Neural progenitor cell (in vitro differentiated cells): Measurements from ENCODE around the gene RELL2. TPM values are rescaled to one million over a fixed set of nuclear protein-coding genes. Genes with fewer than 3 reads are reported as not detected.
A peak's percentile ranks its signal among the peaks of the same experiment; 100 is the strongest.

Experiments used
- DNase-seq: peaks from one replicate; pipeline ENCODE4 v3.0.0-alpha.2; 2016; ENCODE audit warnings: low spot score
- H2AFZ ChIP-seq: fragments of 200-600 bp; sonication (generic); replicated peaks from 2 replicates; pipeline ENCODE4 v1.6.1; 2016; ENCODE audit warnings: antibody characterized with exemption
- H3F3A ChIP-seq: fragments of 200-600 bp; sonication (generic); 2 replicates; pipeline ENCODE4 v1.6.1; 2016; ENCODE audit warnings: antibody characterized with exemption, low read depth
- H3K27ac ChIP-seq: fragments of 200-600 bp; sonication (generic); 2 replicates; pipeline ENCODE4 v1.5.1; 2016; ENCODE audit warnings: mild to moderate bottlenecking
- H3K27me3 ChIP-seq: fragments of 200-600 bp; sonication (generic); 2 replicates; pipeline ENCODE4 v1.6.1; 2016; ENCODE audit warnings: mild to moderate bottlenecking, moderate library complexity
- H3K36me3 ChIP-seq: fragments of 200-600 bp; sonication (generic); 2 replicates; pipeline ENCODE4 v1.5.1; 2016
- H3K4me1 ChIP-seq: fragments of 200-600 bp; sonication (generic); 2 replicates; pipeline ENCODE4 v1.6.1; 2016; ENCODE audit warnings: mixed run types
- H3K4me2 ChIP-seq: fragments of 200-600 bp; sonication (generic); 2 replicates; pipeline ENCODE4 v1.6.1; 2016
- H3K4me3 ChIP-seq: fragments of 200-600 bp; sonication (generic); 2 replicates; pipeline ENCODE4 v1.5.1; 2016
- H3K79me2 ChIP-seq: fragments of 200-600 bp; sonication (generic); 2 replicates; pipeline ENCODE4 v1.6.1; 2016; ENCODE audit warnings: low read depth
- H3K9ac ChIP-seq: fragments of 200-600 bp; sonication (generic); 2 replicates; pipeline ENCODE4 v1.6.1; 2016
- H3K9me3 ChIP-seq: fragments of 200-600 bp; sonication (generic); 2 replicates; pipeline ENCODE4 v1.5.1; 2016; ENCODE audit warnings: low read depth
- H4K20me1 ChIP-seq: fragments of 200-600 bp; sonication (generic); 2 replicates; pipeline ENCODE4 v1.6.1; 2016; ENCODE audit warnings: low read depth
- H3K27ac Mint-ChIP-seq: 3 replicates; pipeline ENCODE4 v1.8.0; 2021; ENCODE audit warnings: mixed read lengths
- H3K27me3 Mint-ChIP-seq: 2 replicates; pipeline ENCODE4 v1.8.0; 2022; ENCODE audit warnings: low read depth, mild to moderate bottlenecking, inconsistent platforms, moderate library complexity, mixed read lengths; ENCODE audit not compliant: insufficient read depth
- H3K36me3 Mint-ChIP-seq: 3 replicates; pipeline ENCODE4 v1.8.0; 2021; ENCODE audit warnings: mixed read lengths
- H3K4me1 Mint-ChIP-seq: 3 replicates; pipeline ENCODE4 v1.8.0; 2021; ENCODE audit warnings: mixed read lengths
- H3K4me3 Mint-ChIP-seq: 3 replicates; pipeline ENCODE4 v1.8.0; 2021; ENCODE audit warnings: mild to moderate bottlenecking, moderate library complexity, mixed read lengths
- H3K9me3 Mint-ChIP-seq: 3 replicates; pipeline ENCODE4 v1.8.0; 2020; ENCODE audit warnings: mixed read lengths
- CTCF ChIP-seq: fragments of 200-600 bp; sonication (generic); IDR thresholded peaks from 2 replicates; pipeline ENCODE4 v1.5.1; 2017; ENCODE audit warnings: antibody characterized with exemption, mild to moderate bottlenecking
- EZH2 ChIP-seq: fragments of 200-600 bp; sonication (generic); IDR thresholded peaks from 2 replicates; pipeline ENCODE4 v1.6.1; 2017; ENCODE audit warnings: antibody characterized with exemption, mild to moderate bottlenecking, moderate library complexity
- EZH2phosphoT487 ChIP-seq: fragments of 200-600 bp; sonication (generic); IDR thresholded peaks from 2 replicates; pipeline ENCODE4 v1.6.1; 2017; ENCODE audit warnings: antibody characterized with exemption
- total RNA-seq: library from RNA; depleted of rRNA; stranded (reverse); fragments of >200 nt; gene quantifications from 2 replicates; pipeline ENCODE4 v1.2.3, GENCODE V29; 2015; ENCODE audit warnings: low replicate concordance

The RELL2 gene
- total RNA-seq, 1 donor from 2014 or later = 0.30 TPM

- no peak overlapping the region for H2AFZ ChIP-seq
- H3K9ac ChIP-seq = no peak overlapping the region
- Mint-ChIP-seq H3K4me3 (peak overlapping the region; percentile 69), H3K4me1 (peaks cover 41% of the 10 kb centered on the region), H3K27me3 (peaks cover 2% of the 10 kb centered on the region), H3K27ac (peak overlapping the region; percentile 93), H3K9me3 (no peaks in the 10 kb centered on the region), H3K36me3 (peaks cover 13% of the 10 kb centered on the region)
- TF ChIP-seq EZH2 (no peak), EZH2phosphoT487 (no peak), CTCF (no peak)
- H3K36me3 ChIP-seq = no peaks in the 10 kb centered on the region
- H3K9me3 ChIP-seq = no peaks in the 10 kb centered on the region
- H4K20me1 ChIP-seq = peaks cover 2% of the 10 kb centered on the region
- H3K4me2 ChIP-seq = peak overlapping the region; percentile 79
- no peaks in the 10 kb centered on the region for H3K27me3 ChIP-seq
- H3F3A ChIP-seq = peaks cover 43% of the 10 kb centered on the region
- H3K4me1 ChIP-seq = peaks cover 34% of the 10 kb centered on the region
- no peaks in the 10 kb centered on the region for H3K79me2 ChIP-seq
- H3K27ac ChIP-seq = no peak overlapping the region
- no peak for DNase-seq
- no peak overlapping the region for H3K4me3 ChIP-seq
These were observed 43.4 kb downstream of the RELL2 start for GRCh38 chr5:141680178-141680577.

- Histone ChIP-seq H3K27ac (peak overlapping the region; percentile 53), H3K79me2 (no peaks in the 10 kb centered on the region), H3K4me2 (peak overlapping the region; percentile 79), H3K9me3 (no peaks in the 10 kb centered on the region), H4K20me1 (peaks cover under 1% of the 10 kb centered on the region), H3F3A (peaks cover 43% of the 10 kb centered on the region), H3K27me3 (no peaks in the 10 kb centered on the region), H3K36me3 (no peaks in the 10 kb centered on the region), H3K4me1 (peaks cover 34% of the 10 kb centered on the region), H3K4me3 (peak overlapping the region; percentile 46), H3K9ac (no peak overlapping the region), H2AFZ (no peak overlapping the region)
- H3K27ac Mint-ChIP-seq = peak overlapping the region; percentile 93
- H3K36me3 Mint-ChIP-seq = peaks cover 13% of the 10 kb centered on the region
- H3K9me3 Mint-ChIP-seq = no peaks in the 10 kb centered on the region
- peak; percentile 92 for DNase-seq
- peaks cover 2% of the 10 kb centered on the region for H3K27me3 Mint-ChIP-seq
- H3K4me1 Mint-ChIP-seq = peaks cover 41% of the 10 kb centered on the region
- no peak for TF ChIP-seq EZH2
- TF ChIP-seq CTCF = no peak
- TF ChIP-seq EZH2phosphoT487 = no peak
- H3K4me3 Mint-ChIP-seq = peak overlapping the region; percentile 69
These were observed 44.0 kb downstream of the RELL2 start for GRCh38 chr5:141680751-141681201.

DNA sequence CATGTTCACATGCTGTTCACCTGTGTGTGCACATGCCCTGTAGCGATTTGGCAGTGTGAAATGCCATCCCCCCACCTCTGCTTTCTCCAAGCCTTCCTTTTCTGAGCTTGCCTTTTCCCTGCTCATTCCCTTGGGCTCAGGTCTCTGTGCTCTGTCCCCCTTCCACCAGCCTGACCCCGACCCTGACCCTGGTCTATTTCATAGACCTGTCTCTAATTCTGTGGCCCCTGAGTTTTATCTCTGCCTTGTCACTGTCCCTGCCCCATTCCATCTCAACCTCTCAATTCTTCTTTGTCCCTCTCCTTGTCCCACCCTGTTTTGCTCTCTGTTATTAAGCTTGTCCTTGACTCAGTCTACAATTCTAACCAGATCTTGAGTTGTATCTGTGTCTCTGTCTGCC is 44.5 kb downstream of the RELL2 start:
- Histone ChIP-seq H3K9ac (no peak overlapping the region), H2AFZ (peak overlapping the region; percentile 75)

More for the DNA sequence above, 44.5 kb downstream of the RELL2 start:
- H3K27ac ChIP-seq = peak overlapping the region; percentile 53
- H3K36me3 ChIP-seq = no peaks in the 10 kb centered on the region
- H3K79me2 ChIP-seq = no peaks in the 10 kb centered on the region
- H3K27me3 ChIP-seq = no peaks in the 10 kb centered on the region
- H3K4me1 ChIP-seq = peaks cover 34% of the 10 kb centered on the region
- H3K9me3 ChIP-seq = no peaks in the 10 kb centered on the region
- DNase-seq = no peak
- H3K9me3 Mint-ChIP-seq = no peaks in the 10 kb centered on the region
- no peaks in the 10 kb centered on the region for H4K20me1 ChIP-seq
- H3K4me3 ChIP-seq = peak overlapping the region; percentile 46
- no peak for TF ChIP-seq EZH2
- no peak for TF ChIP-seq CTCF
- TF ChIP-seq EZH2phosphoT487 = no peak
- H3K27me3 Mint-ChIP-seq = peaks cover 2% of the 10 kb centered on the region
- peaks cover 43% of the 10 kb centered on the region for H3F3A ChIP-seq
- peak overlapping the region; percentile 69 for H3K4me3 Mint-ChIP-seq
- H3K27ac Mint-ChIP-seq = peak overlapping the region; percentile 48
- peak overlapping the region; percentile 79 for H3K4me2 ChIP-seq
- peaks cover 41% of the 10 kb centered on the region for H3K4me1 Mint-ChIP-seq
- H3K36me3 Mint-ChIP-seq = peaks cover 13% of the 10 kb centered on the region
